ENCODE measurements around the gene RNF212B.

DNA sequence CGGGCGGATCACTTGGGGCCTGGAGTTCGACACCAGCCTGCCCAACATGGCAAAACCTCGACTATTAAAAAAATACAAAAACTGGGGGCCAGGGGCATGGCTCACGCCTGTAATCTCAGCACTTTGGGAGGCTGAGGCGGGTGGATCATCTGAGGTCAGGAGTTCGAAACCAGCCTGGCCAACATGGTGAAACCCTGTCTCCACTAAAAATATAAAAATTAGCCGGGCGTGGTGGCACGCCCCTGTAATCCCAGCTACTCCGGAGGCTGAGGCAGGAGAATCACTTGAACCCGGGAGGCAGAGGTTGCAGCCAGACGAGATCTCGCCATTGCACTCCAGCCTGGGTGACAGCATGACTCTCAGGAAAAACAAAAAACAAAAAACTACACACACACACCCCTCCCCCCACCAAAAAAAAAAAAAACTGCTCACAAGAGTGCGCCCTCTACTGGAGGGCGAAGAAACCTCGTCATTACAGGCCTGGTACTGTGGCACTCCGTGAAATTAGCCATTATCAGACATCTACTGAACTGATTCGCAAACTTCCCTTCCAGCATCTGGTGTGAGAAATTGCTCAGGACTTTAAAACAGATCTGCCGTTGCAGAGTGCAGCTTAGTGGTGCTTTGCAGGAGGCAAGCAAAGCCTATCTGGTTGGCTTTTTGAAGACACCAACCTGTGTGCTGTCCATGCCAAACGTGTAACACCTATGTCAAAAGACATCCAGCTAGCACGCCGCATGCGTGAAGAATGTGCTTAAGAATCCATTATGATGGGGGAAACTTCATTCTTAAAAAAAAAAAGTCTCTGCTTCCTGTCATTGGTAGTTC, 57.2 kb downstream of the RNF212B start:
- TF ChIP-seq, protein P1, sequence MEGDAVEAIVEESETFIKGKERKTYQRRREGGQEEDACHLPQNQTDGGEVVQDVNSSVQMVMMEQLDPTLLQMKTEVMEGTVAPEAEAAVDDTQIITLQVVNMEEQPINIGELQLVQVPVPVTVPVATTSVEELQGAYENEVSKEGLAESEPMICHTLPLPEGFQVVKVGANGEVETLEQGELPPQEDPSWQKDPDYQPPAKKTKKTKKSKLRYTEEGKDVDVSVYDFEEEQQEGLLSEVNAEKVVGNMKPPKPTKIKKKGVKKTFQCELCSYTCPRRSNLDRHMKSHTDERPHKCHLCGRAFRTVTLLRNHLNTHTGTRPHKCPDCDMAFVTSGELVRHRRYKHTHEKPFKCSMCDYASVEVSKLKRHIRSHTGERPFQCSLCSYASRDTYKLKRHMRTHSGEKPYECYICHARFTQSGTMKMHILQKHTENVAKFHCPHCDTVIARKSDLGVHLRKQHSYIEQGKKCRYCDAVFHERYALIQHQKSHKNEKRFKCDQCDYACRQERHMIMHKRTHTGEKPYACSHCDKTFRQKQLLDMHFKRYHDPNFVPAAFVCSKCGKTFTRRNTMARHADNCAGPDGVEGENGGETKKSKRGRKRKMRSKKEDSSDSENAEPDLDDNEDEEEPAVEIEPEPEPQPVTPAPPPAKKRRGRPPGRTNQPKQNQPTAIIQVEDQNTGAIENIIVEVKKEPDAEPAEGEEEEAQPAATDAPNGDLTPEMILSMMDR (conservative IDR thresholded peaks at IDR 0.05): peak; percentile 85
- TF ChIP-seq EZH2 (IDR thresholded peaks at IDR 0.05; ENCODE audit: low read depth): no peak

All from PC-9 (cell line).